Measurements from ENCODE around the gene FUT2.

Gene FUT2

DNA sequence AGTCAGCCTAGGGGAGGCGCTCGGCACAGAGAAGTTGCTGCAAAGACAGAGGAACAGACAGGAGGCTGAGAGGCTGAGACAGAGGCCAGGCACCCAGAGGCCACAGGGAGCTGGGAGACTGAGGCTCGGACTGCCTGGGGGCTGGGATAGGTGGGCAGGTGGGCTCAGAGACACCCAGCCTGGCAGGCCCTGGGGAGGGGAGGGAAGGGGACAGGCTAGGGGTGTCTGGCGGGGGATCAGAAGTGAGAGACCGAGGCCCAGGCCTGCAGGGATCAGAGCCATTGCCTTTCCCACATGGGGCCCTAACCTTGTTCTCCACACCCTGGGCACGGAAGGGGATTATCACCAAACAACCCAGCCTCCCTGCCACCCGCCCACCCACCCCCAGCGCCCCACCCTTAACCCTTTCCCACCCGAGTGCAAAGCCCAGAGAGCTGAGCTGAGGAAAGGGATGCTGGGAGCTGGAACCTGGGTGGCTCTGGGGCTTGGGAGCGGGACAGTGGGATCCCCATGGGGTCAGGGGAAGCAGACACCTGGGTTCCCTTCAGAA, 24.2 kb upstream of the FUT2 start:
- H2BK5ac ChIP-seq (ENCODE audit: low read length): peak overlapping the region; percentile 73
- H4K8ac ChIP-seq (ENCODE audit: low read depth, low read length): no peak overlapping the region
- H2BK15ac ChIP-seq (ENCODE audit: low read length): peak overlapping the region; percentile 95
- H2BK120ac ChIP-seq (ENCODE audit: low read depth, low read length): no peak overlapping the region
- no peaks in the 10 kb centered on the region for H3K36me3 ChIP-seq (replicated peaks in 1 of 2; ENCODE audit: control insufficient read depth in 2 of 2, insufficient read depth in 2 of 2, low read length in 2 of 2)
- H2AFZ ChIP-seq (ENCODE audit: low read length): peak overlapping the region; percentile 75
- peak overlapping the region; percentile 98 for H2AK5ac ChIP-seq (ENCODE audit: low read depth, low read length)
- WGBS, 2 donors (ENCODE audit: extremely low coverage in 2 of 2, insufficient read length in 2 of 2, insufficient replicate concordance in 1 of 2): no CpG with 5 or more reads among the region's 10 CpGs
- no peak overlapping the region for H3K9ac ChIP-seq (ENCODE audit: low read depth, low read length, poor library complexity)
- H4K91ac ChIP-seq (ENCODE audit: low read depth, low read length, poor library complexity): no peak overlapping the region
- no peak overlapping the region for H3K14ac ChIP-seq (ENCODE audit: low read length)
- no peak overlapping the region for H3K4me3 ChIP-seq (ENCODE audit: low read length in 2 of 2)
- DNase-seq (ENCODE audit: low spot score): no peak
- H3K4ac ChIP-seq (ENCODE audit: low read length): no peak overlapping the region
- H3K4me2 ChIP-seq (ENCODE audit: insufficient read depth, low read length, poor library complexity, severe bottlenecking): no peak overlapping the region
- peaks cover 0 to 2% of the 10 kb centered on the region in 2 donors for H3K9me3 ChIP-seq (replicated peaks in 1 of 2; ENCODE audit: control insufficient read depth in 2 of 2, insufficient read depth in 1 of 2, low read depth in 1 of 2, low read length in 2 of 2)
- peak overlapping the region; percentile 33 for H3K18ac ChIP-seq (ENCODE audit: low read length)
- peaks cover 12 to 13% of the 10 kb centered on the region in 2 donors for H3K4me1 ChIP-seq (ENCODE audit: control insufficient read depth in 2 of 2, insufficient read depth in 1 of 2, low read depth in 1 of 2, low read length in 2 of 2)
- H3K23ac ChIP-seq (ENCODE audit: low read depth, low read length, poor library complexity): peak overlapping the region; percentile 32
- H3K27ac ChIP-seq (replicated peaks; ENCODE audit: low read length): no peak overlapping the region
- H3K27me3 ChIP-seq (ENCODE audit: control insufficient read depth in 3 of 3, insufficient read depth in 3 of 3, low read depth in 1 of 3, low read length in 3 of 3): peaks cover 0 to 6% (median 6%) of the 10 kb centered on the region in 3 experiments
- peaks cover 1% of the 10 kb centered on the region for H3K79me1 ChIP-seq (ENCODE audit: low read depth, low read length)
- H2BK12ac ChIP-seq (ENCODE audit: low read length): no peak overlapping the region

DNA sequence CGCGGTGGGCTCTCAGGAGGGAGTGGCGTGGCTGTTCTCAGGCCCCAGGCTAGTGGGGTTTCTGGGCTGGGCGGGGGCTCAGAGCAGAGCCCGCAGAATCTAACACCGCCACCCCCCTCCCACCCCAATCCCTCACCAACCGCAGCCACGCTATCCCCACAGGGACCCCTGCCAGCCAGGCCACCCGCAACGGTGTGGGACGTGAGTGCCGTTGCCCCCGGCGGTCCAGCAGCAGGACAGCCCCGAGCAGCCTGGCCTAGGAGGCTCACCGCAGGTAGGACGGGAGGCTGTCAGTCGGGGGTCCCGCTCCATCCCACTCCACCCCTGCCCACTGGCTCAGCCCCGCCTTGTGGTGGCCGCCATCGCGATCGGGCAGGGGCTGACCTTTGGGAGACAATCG, 22.8 kb upstream of the FUT2 start, which contains the start of gene NTN5:
Gene NTN5 (minus strand): TSS at position 24 of the 400 bp plus-strand sequence. CDS start 2,031 bp downstream, outside the sequence.
- Histone ChIP-seq H4K91ac (ENCODE audit: low read depth, low read length, poor library complexity) (peak within 1 kb of the TSS; percentile 99), H4K8ac (ENCODE audit: low read depth, low read length) (peak within 1 kb of the TSS; percentile 74), H2BK15ac (ENCODE audit: low read length) (peak within 1 kb of the TSS; percentile 95), H3K9ac (ENCODE audit: low read depth, low read length, poor library complexity) (no peak within 1 kb of the TSS), H3K18ac (ENCODE audit: low read length) (peak within 1 kb of the TSS; percentile 97), H3K79me1 (ENCODE audit: low read depth, low read length) (peaks cover 1% of the 10 kb centered on the region), H3K14ac (ENCODE audit: low read length) (peak within 1 kb of the TSS; percentile 83), H3K36me3 (replicated peaks in 1 of 2; ENCODE audit: control insufficient read depth in 2 of 2, insufficient read depth in 2 of 2, low read length in 2 of 2) (no peaks in the 10 kb centered on the region), H3K4ac (ENCODE audit: low read length) (peak within 1 kb of the TSS; percentile 86), H3K4me2 (ENCODE audit: insufficient read depth, low read length, poor library complexity, severe bottlenecking) (no peak within 1 kb of the TSS), H2AK5ac (ENCODE audit: low read depth, low read length) (peak within 1 kb of the TSS; percentile 98), H2BK120ac (ENCODE audit: low read depth, low read length) (no peak within 1 kb of the TSS), H3K23ac (ENCODE audit: low read depth, low read length, poor library complexity) (peak within 1 kb of the TSS; percentile 71), H2AFZ (ENCODE audit: low read length) (peak within 1 kb of the TSS; percentile 80), H3K4me1 (ENCODE audit: control insufficient read depth in 2 of 2, insufficient read depth in 1 of 2, low read depth in 1 of 2, low read length in 2 of 2) (peaks cover 12 to 13% of the 10 kb centered on the region in 2 donors), H2BK5ac (ENCODE audit: low read length) (peak within 1 kb of the TSS; percentile 73), H3K27me3 (ENCODE audit: control insufficient read depth in 3 of 3, insufficient read depth in 3 of 3, low read depth in 1 of 3, low read length in 3 of 3) (peaks cover 0 to 11% (median 6%) of the 10 kb centered on the region in 3 experiments), H3K4me3 (ENCODE audit: low read length in 2 of 2) (no peak within 1 kb of the TSS), H2BK12ac (ENCODE audit: low read length) (peak within 1 kb of the TSS; percentile 85), H3K9me3 (replicated peaks in 1 of 2; ENCODE audit: control insufficient read depth in 2 of 2, insufficient read depth in 1 of 2, low read depth in 1 of 2, low read length in 2 of 2) (peaks cover 0 to 2% of the 10 kb centered on the region in 2 donors), H3K27ac (replicated peaks; ENCODE audit: low read length) (peak within 1 kb of the TSS; percentile 13)
- DNase-seq (ENCODE audit: low spot score): no peak
- no CpG with 5 or more reads among the region's 25 CpGs for WGBS, 2 donors (ENCODE audit: extremely low coverage in 2 of 2, insufficient read length in 2 of 2, insufficient replicate concordance in 1 of 2)

DNA sequence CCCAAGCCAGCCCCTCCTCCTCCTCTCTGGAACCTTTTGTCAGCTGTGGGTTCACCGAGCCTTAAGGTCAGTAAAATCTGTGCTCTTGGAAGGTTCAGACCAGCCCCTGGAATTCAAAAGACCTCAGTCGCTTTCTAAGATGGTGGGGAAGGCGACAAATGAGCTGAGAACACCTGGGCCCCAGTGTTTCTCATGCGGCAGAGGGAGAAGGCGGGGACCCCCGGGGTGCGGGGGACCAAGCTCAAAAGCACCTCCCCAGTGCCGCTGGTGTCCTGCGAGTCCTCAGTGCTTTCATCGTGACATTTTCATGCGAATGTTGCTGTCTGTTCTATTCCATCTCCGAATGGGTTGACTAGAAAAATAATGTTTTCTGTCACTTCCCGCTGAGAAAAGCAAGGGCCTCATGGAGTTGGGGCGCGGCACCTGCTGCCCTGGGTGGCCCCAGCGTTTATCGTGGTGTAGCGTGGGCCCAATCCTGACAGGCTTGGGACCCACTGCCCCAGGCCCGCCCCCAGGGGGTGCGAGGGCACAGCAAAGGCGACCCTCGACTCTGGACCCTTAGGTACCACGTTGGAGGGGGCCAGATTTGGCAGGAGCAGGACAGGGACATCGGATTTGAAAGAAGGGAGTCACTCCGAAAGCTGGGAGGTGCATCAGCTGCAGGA, 22.2 kb upstream of the FUT2 start:
- peak overlapping the region; percentile 71 for H3K23ac ChIP-seq (ENCODE audit: low read depth, low read length, poor library complexity)
- H2AFZ ChIP-seq (ENCODE audit: low read length): peak overlapping the region; percentile 80
- no peak overlapping the region for H3K4me2 ChIP-seq (ENCODE audit: insufficient read depth, low read length, poor library complexity, severe bottlenecking)
- no peak for DNase-seq (ENCODE audit: low spot score)
- peak overlapping the region; percentile 99 for H4K91ac ChIP-seq (ENCODE audit: low read depth, low read length, poor library complexity)
- H3K79me1 ChIP-seq (ENCODE audit: low read depth, low read length): peaks cover 1% of the 10 kb centered on the region
- peak overlapping the region; percentile 29 for H4K8ac ChIP-seq (ENCODE audit: low read depth, low read length)
- H3K27ac ChIP-seq (replicated peaks; ENCODE audit: low read length): peak overlapping the region; percentile 13
- no peak overlapping the region for H2BK5ac ChIP-seq (ENCODE audit: low read length)
- peak overlapping the region; percentile 95 for H2BK15ac ChIP-seq (ENCODE audit: low read length)
- WGBS, 2 donors (ENCODE audit: extremely low coverage in 2 of 2, insufficient read length in 2 of 2, insufficient replicate concordance in 1 of 2): no CpG with 5 or more reads among the region's 25 CpGs
- peaks cover 12 to 13% of the 10 kb centered on the region in 2 donors for H3K4me1 ChIP-seq (ENCODE audit: control insufficient read depth in 2 of 2, insufficient read depth in 1 of 2, low read depth in 1 of 2, low read length in 2 of 2)
- no peaks in the 10 kb centered on the region for H3K36me3 ChIP-seq (replicated peaks in 1 of 2; ENCODE audit: control insufficient read depth in 2 of 2, insufficient read depth in 2 of 2, low read length in 2 of 2)
- no peak overlapping the region for H3K4ac ChIP-seq (ENCODE audit: low read length)
- H3K4me3 ChIP-seq (ENCODE audit: low read length in 2 of 2): no peak overlapping the region
- H3K9me3 ChIP-seq (replicated peaks in 1 of 2; ENCODE audit: control insufficient read depth in 2 of 2, insufficient read depth in 1 of 2, low read depth in 1 of 2, low read length in 2 of 2): peaks cover 0 to 2% of the 10 kb centered on the region in 2 donors
- no peak overlapping the region for H2BK12ac ChIP-seq (ENCODE audit: low read length)
- no peak overlapping the region for H2BK120ac ChIP-seq (ENCODE audit: low read depth, low read length)
- H2AK5ac ChIP-seq (ENCODE audit: low read depth, low read length): peak overlapping the region; percentile 71
- no peak overlapping the region for H3K9ac ChIP-seq (ENCODE audit: low read depth, low read length, poor library complexity)
- peaks cover 0 to 15% (median 6%) of the 10 kb centered on the region in 3 experiments for H3K27me3 ChIP-seq (ENCODE audit: control insufficient read depth in 3 of 3, insufficient read depth in 3 of 3, low read depth in 1 of 3, low read length in 3 of 3)
- H3K14ac ChIP-seq (ENCODE audit: low read length): no peak overlapping the region
- peak overlapping the region; percentile 97 for H3K18ac ChIP-seq (ENCODE audit: low read length)

DNA sequence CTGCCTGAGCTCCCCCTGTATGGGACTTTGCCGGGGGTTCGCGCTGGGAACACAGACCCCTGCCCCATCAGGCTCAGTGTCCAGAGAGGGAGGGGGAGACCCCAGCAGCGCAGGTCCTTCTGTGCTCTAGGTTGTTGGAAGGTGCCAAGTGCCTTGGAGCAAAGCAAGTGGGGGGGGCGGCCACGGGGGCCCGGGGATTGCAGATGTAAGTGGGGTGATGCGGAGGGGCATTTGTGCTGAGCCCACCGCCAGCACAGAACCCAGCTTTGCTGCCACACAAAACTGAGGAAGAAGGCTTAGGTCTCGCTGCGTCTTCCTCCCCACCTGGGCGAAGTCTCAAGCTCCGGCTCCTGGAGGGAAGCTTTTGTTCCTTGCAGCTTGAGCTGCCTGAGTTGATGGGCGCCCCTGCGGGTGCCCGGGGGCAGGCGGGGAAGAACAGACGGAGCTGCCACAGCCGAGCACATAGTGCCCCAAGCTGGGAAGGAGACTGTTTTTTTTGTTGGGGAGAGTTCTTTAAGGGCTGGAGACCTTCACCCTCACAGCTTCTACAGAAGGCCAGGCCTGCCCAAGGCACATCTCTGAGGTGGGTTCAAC, 21.5 kb upstream of the FUT2 start:
- no peak overlapping the region for H3K23ac ChIP-seq (ENCODE audit: low read depth, low read length, poor library complexity)
- peaks cover 1% of the 10 kb centered on the region for H3K79me1 ChIP-seq (ENCODE audit: low read depth, low read length)

More for the DNA sequence above, 21.5 kb upstream of the FUT2 start:
- Histone ChIP-seq H2BK5ac (ENCODE audit: low read length) (peak overlapping the region; percentile 43), H3K9me3 (replicated peaks in 1 of 2; ENCODE audit: control insufficient read depth in 2 of 2, insufficient read depth in 1 of 2, low read depth in 1 of 2, low read length in 2 of 2) (peaks cover 0 to 2% of the 10 kb centered on the region in 2 donors), H2AFZ (ENCODE audit: low read length) (no peak overlapping the region), H3K4ac (ENCODE audit: low read length) (no peak overlapping the region), H3K18ac (ENCODE audit: low read length) (peak overlapping the region; percentile 73), H2BK12ac (ENCODE audit: low read length) (no peak overlapping the region), H3K27ac (replicated peaks; ENCODE audit: low read length) (no peak overlapping the region), H2BK15ac (ENCODE audit: low read length) (peak overlapping the region; percentile 40), H2AK5ac (ENCODE audit: low read depth, low read length) (peak overlapping the region; percentile 71), H2BK120ac (ENCODE audit: low read depth, low read length) (no peak overlapping the region), H4K91ac (ENCODE audit: low read depth, low read length, poor library complexity) (no peak overlapping the region), H3K9ac (ENCODE audit: low read depth, low read length, poor library complexity) (no peak overlapping the region), H4K8ac (ENCODE audit: low read depth, low read length) (peak overlapping the region; percentile 29), H3K4me3 (ENCODE audit: low read length in 2 of 2) (no peak overlapping the region), H3K36me3 (replicated peaks in 1 of 2; ENCODE audit: control insufficient read depth in 2 of 2, insufficient read depth in 2 of 2, low read length in 2 of 2) (no peaks in the 10 kb centered on the region), H3K27me3 (ENCODE audit: control insufficient read depth in 3 of 3, insufficient read depth in 3 of 3, low read depth in 1 of 3, low read length in 3 of 3) (peaks cover 0 to 15% (median 6%) of the 10 kb centered on the region in 3 experiments), H3K4me2 (ENCODE audit: insufficient read depth, low read length, poor library complexity, severe bottlenecking) (no peak overlapping the region), H3K4me1 (ENCODE audit: control insufficient read depth in 2 of 2, insufficient read depth in 1 of 2, low read depth in 1 of 2, low read length in 2 of 2) (peaks cover 12 to 13% of the 10 kb centered on the region in 2 donors), H3K14ac (ENCODE audit: low read length) (no peak overlapping the region)
- no peak for DNase-seq (ENCODE audit: low spot score)
- WGBS, 2 donors (ENCODE audit: extremely low coverage in 2 of 2, insufficient read length in 2 of 2, insufficient replicate concordance in 1 of 2): no CpG with 5 or more reads among the region's 19 CpGs

All from neuronal stem cell (in vitro differentiated cells).